ENCODE results near the gene CACNA1S. TPM values are rescaled to one million over a fixed set of nuclear protein-coding genes. Genes with fewer than 3 reads are reported as not detected.

Gene CACNA1S
- total and polyA plus RNA-seq, 2 of the 13 experiments (the other 11 are each of a cell fraction or from before 2014, with no cell fraction given): not detected

- no peaks in the 10 kb centered on the region for H3K9me3 ChIP-seq (ENCODE audit: low read length)
- no peak overlapping the region for H3K27ac ChIP-seq (ENCODE audit: extremely low read length, insufficient read depth, low read length)
- H3K4me1 ChIP-seq (ENCODE audit: insufficient read depth, low read length): peaks cover 19% of the 10 kb centered on the region
- no peak for FAIRE-seq
- no peaks in the 10 kb centered on the region for H4K20me1 ChIP-seq (ENCODE audit: insufficient read depth, low read length)
- peaks cover 0 to 3% of the 10 kb centered on the region in 2 experiments; a peak in 1 of 5 replicates for H3K36me3 ChIP-seq (replicated peaks in 1 of 2; ENCODE audit: control insufficient read depth in 1 of 2, insufficient read depth in 2 of 2, low read length in 2 of 2)
- ChIA-PET POLR2A (interaction anchor here (0.6 to 3.9 kb wide), 2 partner anchors 14 to 237 kb away, joined by 3 to 30 read pairs; no protein-coding TSS in a partner anchor), CTCF (ENCODE audit: low intra/inter-chr PET ratio, low total read pairs) (no interaction called here)
- peaks cover 10% of the 10 kb centered on the region for H3K79me2 ChIP-seq (ENCODE audit: insufficient read depth, low read length)
- H3K4me2 ChIP-seq (ENCODE audit: low read depth, low read length): no peak overlapping the region
- BruUV-seq (replicated peaks): no TSS peak
- intact Hi-C loops (cut with micrococcal nuclease; ENCODE audit: unreplicated experiment) (no loop called here), in situ Hi-C loops (cut with HindIII; ENCODE audit: extremely low pct_ligation_motif_present, low pct_unique_long_range_greater_than_20kb) (no loop called here)
- ATAC-seq: no peak
- H3K4me3 ChIP-seq (replicated peaks in 1 of 3; ENCODE audit: insufficient read depth in 1 of 3, low read depth in 2 of 3, low read length in 3 of 3): no peak overlapping the region
- H3K27me3 ChIP-seq (ENCODE audit: control insufficient read depth in 1 of 2, insufficient read depth in 2 of 2, low read length in 2 of 2): no peaks in the 10 kb centered on the region; a peak in 1 of 5 replicates
- no peak overlapping the region for H3K9ac ChIP-seq (ENCODE audit: insufficient read depth, low read depth, low read length)
- DNase-seq (ENCODE audit: low spot score): no peak
- no peak overlapping the region for H2AFZ ChIP-seq (ENCODE audit: low read length)
- TF ChIP-seq ATF6 (CRISPR knock-in tag; conservative IDR thresholded peaks at IDR 0.05) (no peak), SAP130 (CRISPR knock-in tag; IDR thresholded peaks at IDR 0.05; ENCODE audit: low read depth) (no peak), ZNF672 (CRISPR knock-in tag; IDR thresholded peaks at IDR 0.05) (no peak), ZNF432 (CRISPR knock-in tag; IDR thresholded peaks at IDR 0.05; ENCODE audit: borderline replicate concordance) (no peak), ZNF34 (CRISPR knock-in tag; IDR thresholded peaks at IDR 0.05; ENCODE audit: borderline replicate concordance) (no peak), JUNB (CRISPR knock-in tag; IDR thresholded peaks at IDR 0.05; ENCODE audit: borderline replicate concordance) (no peak), ZNF329 (CRISPR knock-in tag; IDR thresholded peaks at IDR 0.05; ENCODE audit: low read depth) (no peak), ZKSCAN1 (IDR thresholded peaks at IDR 0.05; ENCODE audit: low read length) (no peak), SOX5 (CRISPR knock-in tag; IDR thresholded peaks at IDR 0.05; ENCODE audit: borderline replicate concordance) (no peak), ZNF557 (CRISPR knock-in tag; IDR thresholded peaks at IDR 0.05) (no peak), ZNF280B (CRISPR knock-in tag; IDR thresholded peaks at IDR 0.05; ENCODE audit: borderline replicate concordance) (no peak), TFDP1 (CRISPR knock-in tag; IDR thresholded peaks at IDR 0.05; ENCODE audit: borderline replicate concordance) (no peak), GLI4 (CRISPR knock-in tag; IDR thresholded peaks at IDR 0.05; ENCODE audit: borderline replicate concordance) (no peak), IRF9 (CRISPR knock-in tag; IDR thresholded peaks at IDR 0.05; ENCODE audit: borderline replicate concordance) (no peak), KDM5A (IDR thresholded peaks at IDR 0.05; ENCODE audit: borderline replicate concordance, low read length) (no peak), NFYC (CRISPR knock-in tag; IDR thresholded peaks at IDR 0.05) (no peak), ATF5 (CRISPR knock-in tag; IDR thresholded peaks at IDR 0.05; ENCODE audit: low read depth) (no peak), TSC22D2 (CRISPR knock-in tag; IDR thresholded peaks at IDR 0.05; ENCODE audit: borderline replicate concordance) (no peak), ISX (CRISPR knock-in tag; conservative IDR thresholded peaks at IDR 0.05) (no peak)
These were observed 44.6 kb upstream of the CACNA1S start for GRCh38 chr1:201156819-201157218.
